Mesothelial cell of epicardium (in vitro differentiated cells): ENCODE data around the gene NEUROG1. TPM values are rescaled to one million over a fixed set of nuclear protein-coding genes. Genes with fewer than 3 reads are reported as not detected.
A peak's percentile ranks its signal among the peaks of the same experiment; 100 is the strongest.

Source experiments
- DNase-seq, 2 experiments: peaks; one replicate each; pipeline ENCODE4 v3.0.0; 2021; ENCODE audit warnings: low spot score in 2 of 2; ENCODE audit not compliant: unreplicated experiment in 2 of 2
- H3K27ac Mint-ChIP-seq: 2 replicates; pipeline ENCODE4 v1.8.0; 2021; ENCODE audit warnings: mixed read lengths
- H3K27me3 Mint-ChIP-seq: 2 replicates; pipeline ENCODE4 v1.8.0; 2021; ENCODE audit warnings: low read depth, mixed read lengths
- H3K36me3 Mint-ChIP-seq: 2 replicates; pipeline ENCODE4 v1.8.0; 2021; ENCODE audit warnings: mixed read lengths
- H3K4me1 Mint-ChIP-seq: 2 replicates; pipeline ENCODE4 v1.8.0; 2021; ENCODE audit warnings: mixed read lengths
- H3K4me3 Mint-ChIP-seq: 2 replicates; pipeline ENCODE4 v1.8.0; 2021; ENCODE audit warnings: mild to moderate bottlenecking, moderate library complexity, mixed read lengths
- H3K9me3 Mint-ChIP-seq: 2 replicates; pipeline ENCODE4 v1.8.0; 2021; ENCODE audit warnings: mixed read lengths
- CTCF ChIP-seq: fragments of 200-600 bp; sonication (generic); IDR thresholded peaks from one replicate; pipeline ENCODE4 v1.5.0; 2021; ENCODE audit warnings: antibody characterized with exemption; ENCODE audit not compliant: unreplicated experiment
- total RNA-seq: library from RNA; stranded (reverse); gene quantifications from 3 replicates; pipeline ENCODE4 v1.2.1, GENCODE V29; 2021

NEUROG1 gene
- total RNA-seq, 1 donor from 2014 or later: not detected

DNA sequence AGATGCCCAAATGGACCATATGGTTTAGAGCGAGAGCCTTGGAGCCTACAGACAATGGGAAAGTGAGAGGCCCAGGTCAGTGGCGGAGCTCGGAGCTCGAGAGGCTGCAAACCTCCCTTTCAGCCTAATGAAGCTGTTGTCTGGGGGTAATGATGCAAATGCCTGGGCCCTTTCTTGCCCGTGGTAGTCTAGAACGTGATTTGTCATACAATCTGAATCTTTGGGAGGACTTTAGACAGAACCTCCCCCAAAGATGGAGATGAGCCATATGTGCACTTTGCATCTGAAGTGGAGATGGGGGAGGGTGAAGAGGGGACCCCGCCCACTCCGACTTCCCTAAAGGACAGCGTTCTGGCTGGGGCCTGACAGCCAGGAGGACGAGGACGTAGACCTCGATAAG is 10.3 kb upstream of the NEUROG1 start:
- no peak for DNase-seq
- Mint-ChIP-seq H3K36me3 (no peaks in the 10 kb centered on the region), H3K27ac (no peak overlapping the region), H3K4me1 (peaks cover 18% of the 10 kb centered on the region), H3K27me3 (peaks cover 98% of the 10 kb centered on the region), H3K4me3 (no peak overlapping the region), H3K9me3 (no peaks in the 10 kb centered on the region)
- TF ChIP-seq CTCF: no peak

GRCh38 chr5:135545099-135545498 is 9.3 kb upstream of the NEUROG1 start:
- DNase-seq: no peak
- Mint-ChIP-seq H3K4me3 (peak overlapping the region; percentile 63), H3K27me3 (peaks cover 98% of the 10 kb centered on the region), H3K4me1 (peaks cover 18% of the 10 kb centered on the region), H3K27ac (no peak overlapping the region), H3K9me3 (no peaks in the 10 kb centered on the region), H3K36me3 (no peaks in the 10 kb centered on the region)
- no peak for TF ChIP-seq CTCF

DNA sequence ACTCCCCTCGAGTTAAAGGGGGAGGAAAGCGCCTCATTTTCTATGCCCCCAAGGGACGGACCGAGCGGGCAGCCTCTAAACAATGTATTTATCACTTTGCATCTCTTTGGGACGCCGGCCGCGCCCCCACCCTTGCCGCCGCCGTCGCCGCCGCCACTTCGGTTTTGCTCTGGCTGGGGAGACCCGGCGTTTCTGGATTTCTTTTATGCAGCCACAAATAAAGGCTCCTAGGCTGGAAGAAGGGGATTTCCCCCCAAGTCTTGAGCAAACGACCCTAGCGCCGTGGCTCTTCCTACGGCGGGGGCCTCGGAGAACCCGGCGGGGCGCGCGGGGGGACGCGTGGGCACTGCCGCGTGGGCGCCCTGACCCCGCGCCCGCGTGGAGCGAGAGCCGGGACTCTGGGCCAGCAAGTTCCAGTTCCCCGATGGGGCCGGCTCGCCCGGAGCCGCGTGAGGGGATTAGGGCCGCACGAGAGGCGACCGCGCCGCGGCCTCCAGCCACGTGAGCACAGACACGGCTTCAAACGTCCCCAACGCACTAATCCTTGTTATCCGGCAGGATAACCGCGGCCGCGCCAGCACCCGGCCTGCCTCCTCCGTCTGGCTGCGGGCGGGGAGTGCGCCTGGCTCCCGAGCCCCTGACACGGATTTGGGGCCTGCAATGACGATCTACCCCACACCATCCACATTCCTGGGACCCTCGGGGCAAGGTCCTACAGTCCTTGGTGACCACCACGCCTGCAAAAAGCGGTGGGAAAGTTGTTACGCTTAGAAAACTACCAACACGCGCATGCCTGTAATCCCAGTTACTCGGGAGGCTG is 7.9 kb upstream of the NEUROG1 start:
- peaks cover 18% of the 10 kb centered on the region for H3K4me1 Mint-ChIP-seq
- H3K27ac Mint-ChIP-seq: no peak overlapping the region
- no peak for DNase-seq
- peaks cover 98% of the 10 kb centered on the region for H3K27me3 Mint-ChIP-seq
- H3K9me3 Mint-ChIP-seq: no peaks in the 10 kb centered on the region
- no peak for TF ChIP-seq CTCF
- H3K4me3 Mint-ChIP-seq: peak overlapping the region; percentile 63
- H3K36me3 Mint-ChIP-seq: no peaks in the 10 kb centered on the region

DNA sequence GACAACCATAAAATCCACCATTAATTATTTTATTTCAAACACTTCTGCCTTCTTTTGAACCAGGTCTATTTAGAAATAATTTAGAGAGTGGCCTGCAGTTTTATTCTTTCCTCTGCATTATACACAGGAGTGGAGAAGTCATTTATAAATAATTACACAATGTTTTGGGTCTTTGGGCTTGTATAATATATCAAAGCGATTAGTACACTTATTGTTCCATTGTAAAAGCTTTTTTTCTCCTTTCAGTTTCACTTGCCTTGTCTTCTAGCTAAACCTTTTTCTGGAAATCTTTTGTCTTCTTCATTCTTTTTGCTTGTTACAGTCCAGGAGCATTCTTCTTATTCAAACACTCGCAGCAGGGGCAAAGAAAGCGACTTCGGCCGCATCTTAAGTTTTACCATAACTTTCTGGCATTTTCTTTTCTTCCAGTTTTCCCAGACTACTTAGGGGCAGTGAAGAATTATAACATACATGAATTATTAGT is 7.3 kb upstream of the NEUROG1 start:
- DNase-seq: no peak
- Mint-ChIP-seq H3K4me1 (peaks cover 18% of the 10 kb centered on the region), H3K9me3 (peaks cover under 1% of the 10 kb centered on the region), H3K27me3 (peaks cover 98% of the 10 kb centered on the region), H3K4me3 (peak overlapping the region; percentile 35), H3K36me3 (no peaks in the 10 kb centered on the region), H3K27ac (no peak overlapping the region)
- TF ChIP-seq CTCF: no peak

- TF ChIP-seq CTCF: no peak
- H3K4me3 Mint-ChIP-seq: no peak overlapping the region
- DNase-seq: no peak
- peaks cover 18% of the 10 kb centered on the region for H3K4me1 Mint-ChIP-seq
- H3K36me3 Mint-ChIP-seq: no peaks in the 10 kb centered on the region
- H3K27me3 Mint-ChIP-seq: peaks cover 98% of the 10 kb centered on the region
- H3K9me3 Mint-ChIP-seq: peaks cover 4% of the 10 kb centered on the region
- H3K27ac Mint-ChIP-seq: no peak overlapping the region
These were observed 6.2 kb upstream of the NEUROG1 start for GRCh38 chr5:135541807-135542502.
